WTC11 (cell line): Measurements from ENCODE around the gene TOR1A. TPM values are rescaled to one million over a fixed set of nuclear protein-coding genes. Genes with fewer than 3 reads are reported as not detected.

Experiments
- ATAC-seq: fragments of 200-7000 bp; cut with Tn5 transposase; 2 replicates; pipeline ENCODE4 v1.10.0; 2021; ENCODE audit warnings: mild to moderate bottlenecking, moderate library complexity
- CTCF ChIA-PET: fragments of 300-600 bp; sonication (Branson Sonifier 250); formaldehyde crosslinking; loops from one replicate; lab custom pipeline; 2021; ENCODE audit warnings: antibody characterized with exemption; lab: Charles Lee
- POLR2A ChIA-PET: fragments of 350-600 bp; sonication (Branson Sonifier 250); formaldehyde crosslinking; loops from one replicate; lab custom pipeline; 2021; ENCODE audit warnings: antibody characterized with exemption; lab: Charles Lee
- DNase-seq: peaks from one replicate; pipeline ENCODE4 v3.0.0; 2021; ENCODE audit warnings: low spot score
- H3K27ac Mint-ChIP-seq: 2 replicates; pipeline ENCODE4 v1.8.0; 2021; ENCODE audit warnings: mixed read lengths
- H3K27me3 Mint-ChIP-seq: 2 replicates; pipeline ENCODE4 v1.8.0; 2021; ENCODE audit warnings: low read depth, mild to moderate bottlenecking, moderate library complexity, mixed read lengths
- H3K36me3 Mint-ChIP-seq: 2 replicates; pipeline ENCODE4 v1.8.0; 2021; ENCODE audit warnings: mixed read lengths
- H3K4me1 Mint-ChIP-seq: 2 replicates; pipeline ENCODE4 v1.8.0; 2022; ENCODE audit warnings: mixed read lengths
- H3K4me3 Mint-ChIP-seq: 2 replicates; pipeline ENCODE4 v1.8.0; 2021; ENCODE audit warnings: mild to moderate bottlenecking, moderate library complexity, mixed read lengths
- H3K9me3 Mint-ChIP-seq: 2 replicates; pipeline ENCODE4 v1.8.0; 2021; ENCODE audit warnings: mixed read lengths
- ATF3 ChIP-seq: sonication (generic); formaldehyde crosslinking; conservative IDR thresholded peaks from 2 replicates; pipeline ENCODE4 v1.8.1; 2022; ENCODE audit warnings: mild to moderate bottlenecking, missing genetic modification reagents
- CBFB ChIP-seq: sonication (generic); formaldehyde crosslinking; IDR thresholded peaks from 2 replicates; pipeline ENCODE4 v1.8.1; 2022; ENCODE audit warnings: mild to moderate bottlenecking, low read depth, missing genetic modification reagents
- E2F1 ChIP-seq: sonication (generic); formaldehyde crosslinking; IDR thresholded peaks from 2 replicates; pipeline ENCODE4 v1.8.0; 2022; ENCODE audit warnings: mild to moderate bottlenecking, missing genetic modification reagents
- ELF4 ChIP-seq: sonication (generic); formaldehyde crosslinking; IDR thresholded peaks from 2 replicates; pipeline ENCODE4 v1.8.1; 2022; ENCODE audit warnings: low read depth, mild to moderate bottlenecking, moderate library complexity, missing genetic modification reagents
- ESRRA ChIP-seq: sonication (generic); formaldehyde crosslinking; IDR thresholded peaks from 2 replicates; pipeline ENCODE4 v1.8.1; 2022; ENCODE audit warnings: mild to moderate bottlenecking, missing genetic modification reagents, borderline replicate concordance
- ETV6 ChIP-seq: sonication (generic); formaldehyde crosslinking; IDR thresholded peaks from 2 replicates; pipeline ENCODE4 v1.8.1; 2022; ENCODE audit warnings: mild to moderate bottlenecking, missing genetic modification reagents
- GRHL2 ChIP-seq: fragments of 250-450 bp; sonication (Bioruptor Pico); IDR thresholded peaks from 2 replicates; pipeline ENCODE4 v1.8.0; 2022; ENCODE audit warnings: mild to moderate bottlenecking, moderate library complexity; ENCODE audit not compliant: insufficient replicate concordance, severe bottlenecking
- JAZF1 ChIP-seq: fragments of 250-450 bp; sonication (Bioruptor Pico); IDR thresholded peaks from 2 replicates; pipeline ENCODE4 v1.9.0; 2021; ENCODE audit warnings: moderate library complexity, mild to moderate bottlenecking, inconsistent platforms
- KAT7 ChIP-seq: sonication (generic); formaldehyde crosslinking; IDR thresholded peaks from 2 replicates; pipeline ENCODE4 v1.8.1; 2023; ENCODE audit warnings: missing genetic modification reagents, mild to moderate bottlenecking, borderline replicate concordance
- MLX ChIP-seq: sonication (generic); formaldehyde crosslinking; IDR thresholded peaks from 2 replicates; pipeline ENCODE4 v1.8.1; 2023; ENCODE audit warnings: mild to moderate bottlenecking, missing genetic modification reagents, moderate library complexity
- NR2C2 ChIP-seq: sonication (generic); formaldehyde crosslinking; IDR thresholded peaks from 2 replicates; pipeline ENCODE4 v1.8.0; 2022; ENCODE audit warnings: mild to moderate bottlenecking, missing genetic modification reagents
- PRRX2 ChIP-seq: fragments of 250-450 bp; sonication (Bioruptor Pico); IDR thresholded peaks from 2 replicates; pipeline ENCODE4 v1.8.0; 2021; ENCODE audit warnings: mild to moderate bottlenecking
- ZNF219 ChIP-seq: sonication (generic); formaldehyde crosslinking; IDR thresholded peaks from 2 replicates; pipeline ENCODE4 v1.8.0; 2023; ENCODE audit warnings: missing genetic modification reagents, mild to moderate bottlenecking, borderline replicate concordance
- ZNF317 ChIP-seq: sonication (generic); formaldehyde crosslinking; IDR thresholded peaks from 2 replicates; pipeline ENCODE4 v1.8.1; 2023; ENCODE audit warnings: low read depth, mild to moderate bottlenecking, moderate library complexity, missing genetic modification reagents, borderline replicate concordance
- ZNF532 ChIP-seq: fragments of 250-450 bp; sonication (Bioruptor Pico); IDR thresholded peaks from 2 replicates; pipeline ENCODE4 v1.9.0; 2021; ENCODE audit warnings: mild to moderate bottlenecking, borderline replicate concordance
- ZNF671 ChIP-seq: fragments of 250-450 bp; sonication (Bioruptor Pico); IDR thresholded peaks from 2 replicates; pipeline ENCODE4 v1.8.0; 2021; ENCODE audit warnings: mild to moderate bottlenecking
- total RNA-seq: library from RNA; stranded (reverse); gene quantifications from 3 replicates; pipeline ENCODE4 v1.2.3, GENCODE V29; 2021
- TF ChIP-seq, protein P1 (sequence below): sonication (generic); formaldehyde crosslinking; IDR thresholded peaks from 2 replicates; pipeline ENCODE4 v1.8.1; 2022; ENCODE audit warnings: mild to moderate bottlenecking, missing genetic modification reagents, moderate library complexity, borderline replicate concordance
- TF ChIP-seq, protein P2 (sequence below): sonication (generic); formaldehyde crosslinking; IDR thresholded peaks from 2 replicates; pipeline ENCODE4 v1.8.1; 2022; ENCODE audit warnings: mild to moderate bottlenecking, moderate library complexity, missing genetic modification reagents
- TF ChIP-seq, protein P3 (sequence below): sonication (generic); formaldehyde crosslinking; IDR thresholded peaks from 2 replicates; pipeline ENCODE4 v1.8.0; 2022; ENCODE audit warnings: mild to moderate bottlenecking, missing genetic modification reagents
- TF ChIP-seq, protein P4 (sequence below): sonication (generic); formaldehyde crosslinking; IDR thresholded peaks from 2 replicates; pipeline ENCODE4 v1.8.1; 2022; ENCODE audit warnings: missing genetic modification reagents, borderline replicate concordance

The TOR1A gene
- total RNA-seq, 1 experiment from 2014 or later, result 32.7 TPM

GRCh38 chr9:129854588-129855110, 30.7 kb upstream of the TOR1A start (continued):
- no peak for TF ChIP-seq E2F1

DNA sequence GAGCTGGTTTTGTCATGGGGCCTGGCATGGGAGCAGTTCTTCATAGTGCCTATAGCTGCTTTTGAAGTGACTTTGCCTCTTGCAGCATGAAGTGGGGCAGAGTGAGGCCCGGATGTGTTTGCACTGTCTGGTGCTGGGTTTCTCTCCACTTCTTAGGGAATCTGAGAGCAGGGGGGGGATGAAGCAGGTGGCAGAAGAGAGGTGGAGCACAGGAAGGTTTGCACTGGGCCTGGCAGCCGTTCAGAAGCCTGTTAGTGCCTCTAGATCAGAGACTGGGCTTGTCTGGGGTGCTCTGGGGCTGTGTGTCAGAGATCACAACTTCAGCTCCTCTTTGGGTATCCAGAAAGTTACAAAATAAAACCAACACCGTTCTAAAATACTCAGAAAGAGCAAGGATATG, 29.7 kb upstream of the TOR1A start:
- H3K27ac Mint-ChIP-seq, result no peak overlapping the region
- DNase-seq (no peak), ATAC-seq (no peak)
- H3K27me3 Mint-ChIP-seq, result no peaks in the 10 kb centered on the region
- peaks cover 24% of the 10 kb centered on the region for H3K36me3 Mint-ChIP-seq
- H3K4me1 Mint-ChIP-seq, result no peaks in the 10 kb centered on the region
- ChIA-PET CTCF (interaction anchor here (0.6 kb wide), 1 partner anchor 122 kb away, joined by 5 read pairs; no protein-coding TSS in a partner anchor), POLR2A (no interaction called here)
- no peak overlapping the region for H3K4me3 Mint-ChIP-seq
- H3K9me3 Mint-ChIP-seq, result no peaks in the 10 kb centered on the region
- TF ChIP-seq E2F1, result no peak
- TF ChIP-seq, protein P1, sequence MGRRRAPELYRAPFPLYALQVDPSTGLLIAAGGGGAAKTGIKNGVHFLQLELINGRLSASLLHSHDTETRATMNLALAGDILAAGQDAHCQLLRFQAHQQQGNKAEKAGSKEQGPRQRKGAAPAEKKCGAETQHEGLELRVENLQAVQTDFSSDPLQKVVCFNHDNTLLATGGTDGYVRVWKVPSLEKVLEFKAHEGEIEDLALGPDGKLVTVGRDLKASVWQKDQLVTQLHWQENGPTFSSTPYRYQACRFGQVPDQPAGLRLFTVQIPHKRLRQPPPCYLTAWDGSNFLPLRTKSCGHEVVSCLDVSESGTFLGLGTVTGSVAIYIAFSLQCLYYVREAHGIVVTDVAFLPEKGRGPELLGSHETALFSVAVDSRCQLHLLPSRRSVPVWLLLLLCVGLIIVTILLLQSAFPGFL (CRISPR knock-in tag), result no peak
- no peak for TF ChIP-seq KAT7 (CRISPR knock-in tag)
- TF ChIP-seq, protein P2, sequence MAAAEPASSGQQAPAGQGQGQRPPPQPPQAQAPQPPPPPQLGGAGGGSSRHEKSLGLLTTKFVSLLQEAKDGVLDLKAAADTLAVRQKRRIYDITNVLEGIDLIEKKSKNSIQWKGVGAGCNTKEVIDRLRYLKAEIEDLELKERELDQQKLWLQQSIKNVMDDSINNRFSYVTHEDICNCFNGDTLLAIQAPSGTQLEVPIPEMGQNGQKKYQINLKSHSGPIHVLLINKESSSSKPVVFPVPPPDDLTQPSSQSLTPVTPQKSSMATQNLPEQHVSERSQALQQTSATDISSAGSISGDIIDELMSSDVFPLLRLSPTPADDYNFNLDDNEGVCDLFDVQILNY (CRISPR knock-in tag), result no peak
- TF ChIP-seq ZNF671 (CRISPR knock-in tag), result no peak
- TF ChIP-seq CBFB, result no peak
- TF ChIP-seq ELF4, result no peak
- TF ChIP-seq, protein P3, sequence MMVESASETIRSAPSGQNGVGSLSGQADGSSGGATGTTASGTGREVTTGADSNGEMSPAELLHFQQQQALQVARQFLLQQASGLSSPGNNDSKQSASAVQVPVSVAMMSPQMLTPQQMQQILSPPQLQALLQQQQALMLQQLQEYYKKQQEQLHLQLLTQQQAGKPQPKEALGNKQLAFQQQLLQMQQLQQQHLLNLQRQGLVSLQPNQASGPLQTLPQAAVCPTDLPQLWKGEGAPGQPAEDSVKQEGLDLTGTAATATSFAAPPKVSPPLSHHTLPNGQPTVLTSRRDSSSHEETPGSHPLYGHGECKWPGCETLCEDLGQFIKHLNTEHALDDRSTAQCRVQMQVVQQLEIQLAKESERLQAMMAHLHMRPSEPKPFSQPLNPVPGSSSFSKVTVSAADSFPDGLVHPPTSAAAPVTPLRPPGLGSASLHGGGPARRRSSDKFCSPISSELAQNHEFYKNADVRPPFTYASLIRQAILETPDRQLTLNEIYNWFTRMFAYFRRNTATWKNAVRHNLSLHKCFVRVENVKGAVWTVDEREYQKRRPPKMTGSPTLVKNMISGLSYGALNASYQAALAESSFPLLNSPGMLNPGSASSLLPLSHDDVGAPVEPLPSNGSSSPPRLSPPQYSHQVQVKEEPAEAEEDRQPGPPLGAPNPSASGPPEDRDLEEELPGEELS (CRISPR knock-in tag), result no peak
- TF ChIP-seq JAZF1 (CRISPR knock-in tag), result no peak
- TF ChIP-seq MLX (CRISPR knock-in tag), result no peak

GRCh38 chr9:129852579-129852978, 28.6 kb upstream of the TOR1A start:
- no peak for DNase-seq
- peaks cover 24% of the 10 kb centered on the region for H3K36me3 Mint-ChIP-seq
- no peaks in the 10 kb centered on the region for H3K4me1 Mint-ChIP-seq
- ATAC-seq, result no peak
- no peaks in the 10 kb centered on the region for H3K9me3 Mint-ChIP-seq
- CTCF ChIA-PET, result no interaction called here
- no peak overlapping the region for H3K4me3 Mint-ChIP-seq
- POLR2A ChIA-PET, result no interaction called here
- H3K27ac Mint-ChIP-seq, result no peak overlapping the region
- H3K27me3 Mint-ChIP-seq, result no peaks in the 10 kb centered on the region
- TF ChIP-seq ETV6 (CRISPR knock-in tag) (no peak), ZNF219 (CRISPR knock-in tag) (no peak), ESRRA (CRISPR knock-in tag) (no peak), GRHL2 (CRISPR knock-in tag) (no peak), ZNF532 (CRISPR knock-in tag) (no peak), NR2C2 (CRISPR knock-in tag) (no peak), ZNF317 (CRISPR knock-in tag) (no peak), PRRX2 (CRISPR knock-in tag) (no peak), ATF3 (CRISPR knock-in tag) (no peak)
- TF ChIP-seq, protein P4, sequence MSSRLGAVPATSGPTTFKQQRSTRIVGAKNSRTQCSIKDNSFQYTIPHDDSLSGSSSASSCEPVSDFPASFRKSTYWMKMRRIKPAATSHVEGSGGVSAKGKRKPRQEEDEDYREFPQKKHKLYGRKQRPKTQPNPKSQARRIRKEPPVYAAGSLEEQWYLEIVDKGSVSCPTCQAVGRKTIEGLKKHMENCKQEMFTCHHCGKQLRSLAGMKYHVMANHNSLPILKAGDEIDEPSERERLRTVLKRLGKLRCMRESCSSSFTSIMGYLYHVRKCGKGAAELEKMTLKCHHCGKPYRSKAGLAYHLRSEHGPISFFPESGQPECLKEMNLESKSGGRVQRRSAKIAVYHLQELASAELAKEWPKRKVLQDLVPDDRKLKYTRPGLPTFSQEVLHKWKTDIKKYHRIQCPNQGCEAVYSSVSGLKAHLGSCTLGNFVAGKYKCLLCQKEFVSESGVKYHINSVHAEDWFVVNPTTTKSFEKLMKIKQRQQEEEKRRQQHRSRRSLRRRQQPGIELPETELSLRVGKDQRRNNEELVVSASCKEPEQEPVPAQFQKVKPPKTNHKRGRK (CRISPR knock-in tag), result no peak
